H1 (cell line): Measurements from ENCODE around the gene BUD13. TPM values are rescaled to one million over a fixed set of nuclear protein-coding genes. Genes with fewer than 3 reads are reported as not detected.

Source experiments
- CTCF ChIA-PET: fragments of 300-600 bp; sonication (Branson Sonifier 250); formaldehyde crosslinking; loops from one replicate; lab custom pipeline; 2021; ENCODE audit not compliant: partially characterized antibody; lab: Charles Lee
- POLR2A ChIA-PET: fragments of 300-600 bp; sonication (Branson Sonifier 250); formaldehyde crosslinking; loops from one replicate; lab custom pipeline; 2021; ENCODE audit warnings: inconsistent platforms; ENCODE audit not compliant: partially characterized antibody; lab: Charles Lee
- DNase-seq, 2 experiments: peaks; one replicate each; pipeline versions ENCODE4 v3.0.0 to v3.0.0-alpha.2; 2010 to 2022; ENCODE audit warnings: low spot score in 2 of 2, low read depth in 1 of 2, mixed read lengths in 1 of 2
- FAIRE-seq: peaks from 2 replicates; lab custom pipeline; 2011; peaks lifted over from hg19 to GRCh38; lab: Jason Lieb, UNC
- H2AFZ ChIP-seq: 2 replicates; pipeline ENCODE4 v1.8.1; 2012; ENCODE audit warnings: low read length, inconsistent platforms
- H2AK5ac ChIP-seq: 2 replicates; pipeline ENCODE4 v1.6.1; 2013; ENCODE audit warnings: low read depth, low read length
- H2BK120ac ChIP-seq: replicated peaks from 2 replicates; pipeline ENCODE3; 2013; ENCODE audit warnings: low read depth, low read length, inconsistent platforms
- H2BK12ac ChIP-seq: 2 replicates; pipeline ENCODE4 v1.6.1; 2013; ENCODE audit warnings: low read depth, low read length
- H2BK15ac ChIP-seq: 2 replicates; pipeline ENCODE4 v1.6.1; 2013; ENCODE audit warnings: low read length
- H2BK20ac ChIP-seq: 2 replicates; pipeline ENCODE4 v1.6.1; 2013; ENCODE audit warnings: low read length
- H2BK5ac ChIP-seq: 2 replicates; pipeline ENCODE4 v1.6.1; 2013; ENCODE audit warnings: low read depth, low read length
- H3K14ac ChIP-seq: 2 replicates; pipeline ENCODE4 v1.6.1; 2013; ENCODE audit warnings: inconsistent platforms; ENCODE audit not compliant: insufficient read length
- H3K18ac ChIP-seq: 2 replicates; pipeline ENCODE4 v1.6.1; 2013; ENCODE audit warnings: low read length; ENCODE audit errors: extremely low read depth
- H3K23ac ChIP-seq: 2 replicates; pipeline ENCODE4 v1.6.1; 2013; ENCODE audit warnings: inconsistent platforms; ENCODE audit not compliant: insufficient read length
- H3K23me2 ChIP-seq: 2 replicates; pipeline ENCODE4 v1.6.1; 2013; ENCODE audit warnings: low read depth, low read length
- H3K27ac ChIP-seq: 2 replicates; pipeline ENCODE4 v1.6.1; 2011; ENCODE audit warnings: low read depth, low read length, inconsistent platforms
- H3K27me3 ChIP-seq, 4 experiments: replicated peaks in 1 of 4; 1 replicate in 1 of 4; 2 replicates in 3 of 4; pipeline versions ENCODE4 v1.6.1 to v1.8.1; 2011 to 2013; ENCODE audit warnings: low read length in 3 of 4, mild to moderate bottlenecking in 3 of 4, inconsistent platforms in 2 of 4, mixed read lengths in 2 of 4, moderate library complexity in 1 of 4; ENCODE audit not compliant: control insufficient read depth in 3 of 4, insufficient read depth in 3 of 4; ENCODE audit errors: extremely low read depth in 1 of 4
- H3K36me3 ChIP-seq, 4 experiments: 2 replicates each; pipeline versions ENCODE4 v1.6.1 to v1.8.1; 2011 to 2013; ENCODE audit warnings: mild to moderate bottlenecking in 4 of 4, low read length in 3 of 4, moderate library complexity in 2 of 4, control low read depth in 1 of 4, inconsistent platforms in 1 of 4; ENCODE audit not compliant: insufficient read depth in 4 of 4, control insufficient read depth in 2 of 4
- H3K4ac ChIP-seq: replicated peaks from 2 replicates; pipeline ENCODE3; 2013; ENCODE audit warnings: low read length, low read depth, mixed read lengths, inconsistent platforms; ENCODE audit not compliant: insufficient read length
- H3K4me1 ChIP-seq, 4 experiments: replicated peaks in 1 of 4; 1 replicate in 1 of 4; 2 replicates in 3 of 4; pipeline versions ENCODE4 v1.6.1 to v1.8.1; 2011 to 2013; ENCODE audit warnings: low read length in 3 of 4, inconsistent platforms in 2 of 4, mixed read lengths in 1 of 4; ENCODE audit not compliant: insufficient read depth in 4 of 4, control insufficient read depth in 3 of 4
- H3K4me2 ChIP-seq, 2 experiments: 2 replicates each; pipeline versions ENCODE4 v1.6.1 to v1.8.1; 2011 to 2013; ENCODE audit warnings: low read depth in 2 of 2, low read length in 2 of 2, control low read depth in 1 of 2, inconsistent platforms in 1 of 2, mild to moderate bottlenecking in 1 of 2; ENCODE audit not compliant: insufficient read depth in 1 of 2
- H3K4me3 ChIP-seq, 4 experiments: fragments of 200-600, 300-600 bp in 1 of 4; sonication (generic), shearing (Covaris generic), sonication (Bioruptor Twin) in 1 of 4; 2 replicates each; pipeline versions ENCODE4 v1.5.1 to v1.8.1; 2011 to 2016; ENCODE audit warnings: low read length in 4 of 4, low read depth in 3 of 4, control low read depth in 2 of 4, inconsistent platforms in 2 of 4, mild to moderate bottlenecking in 2 of 4, mixed read lengths in 1 of 4, moderate library complexity in 1 of 4; ENCODE audit not compliant: insufficient read depth in 2 of 4; ENCODE audit errors: extremely low read depth in 1 of 4
- H3K56ac ChIP-seq: replicated peaks from 2 replicates; pipeline ENCODE3; 2013; ENCODE audit warnings: low read depth, mild to moderate bottlenecking, mixed read lengths, low read length, inconsistent platforms; ENCODE audit not compliant: insufficient read length
- H3K79me1 ChIP-seq: 2 replicates; pipeline ENCODE4 v1.6.1; 2013; ENCODE audit warnings: low read depth, low read length, control low read depth
- H3K79me2 ChIP-seq, 2 experiments: 2 replicates each; pipeline versions ENCODE4 v1.6.1 to v1.8.1; 2012 to 2013; ENCODE audit warnings: low read length in 2 of 2, mild to moderate bottlenecking in 2 of 2, inconsistent platforms in 1 of 2; ENCODE audit not compliant: insufficient read depth in 2 of 2, control insufficient read depth in 1 of 2
- H3K9ac ChIP-seq, 4 experiments: replicated peaks in 1 of 4; 1 replicate in 1 of 4; 2 replicates in 3 of 4; pipeline versions ENCODE4 v1.6.1 to v1.8.1; 2011 to 2013; ENCODE audit warnings: low read depth in 3 of 4, low read length in 3 of 4, control low read depth in 2 of 4, mild to moderate bottlenecking in 2 of 4, moderate library complexity in 2 of 4, inconsistent platforms in 1 of 4; ENCODE audit errors: extremely low read depth in 1 of 4
- H3K9me3 ChIP-seq, 2 experiments: 2 replicates each; pipeline versions ENCODE4 v1.6.1 to v1.8.1; 2012 to 2013; ENCODE audit warnings: mild to moderate bottlenecking in 2 of 2, moderate library complexity in 2 of 2, control low read depth in 1 of 2, inconsistent platforms in 1 of 2, low read depth in 1 of 2, low read length in 1 of 2, mixed read lengths in 1 of 2; ENCODE audit not compliant: insufficient read depth in 2 of 2
- H4K20me1 ChIP-seq, 2 experiments: replicated peaks in 1 of 2; 2 replicates each; pipeline versions ENCODE3 to v1.8.1; 2011 to 2013; ENCODE audit warnings: inconsistent platforms in 2 of 2, low read length in 2 of 2, mild to moderate bottlenecking in 1 of 2; ENCODE audit not compliant: insufficient read depth in 2 of 2, control insufficient read depth in 1 of 2
- H4K5ac ChIP-seq: 2 replicates; pipeline ENCODE4 v1.6.1; 2013; ENCODE audit warnings: low read length, low read depth, mixed read lengths, inconsistent platforms; ENCODE audit not compliant: insufficient read length
- H4K8ac ChIP-seq: 2 replicates; pipeline ENCODE4 v1.8.0; 2013; ENCODE audit warnings: mild to moderate bottlenecking, moderate library complexity, low read length, inconsistent platforms; ENCODE audit not compliant: insufficient read depth; ENCODE audit errors: extremely low read depth
- H4K91ac ChIP-seq: replicated peaks from 2 replicates; pipeline ENCODE3; 2013; ENCODE audit warnings: low read length, mixed read lengths, inconsistent platforms; ENCODE audit not compliant: insufficient read length
- BACH1 ChIP-seq: IDR thresholded peaks from 2 replicates; pipeline ENCODE4 v1.6.1; 2012; ENCODE audit warnings: low read length, improper control_type of control experiment
- CREB1 ChIP-seq: IDR thresholded peaks from 2 replicates; pipeline ENCODE4 v1.6.1; 2012; ENCODE audit warnings: inconsistent platforms
- EP300 ChIP-seq, 2 experiments: IDR thresholded peaks; 1 replicate in 1 of 2; 2 replicates in 1 of 2; pipeline ENCODE4 v1.6.1; 2011 to 2012; ENCODE audit warnings: low read depth in 2 of 2, low read length in 2 of 2, mild to moderate bottlenecking in 2 of 2, borderline replicate concordance in 1 of 2, inconsistent platforms in 1 of 2, moderate library complexity in 1 of 2
- EZH2 ChIP-seq: fragments of 200-600 bp; sonication (generic); IDR thresholded peaks from 2 replicates; pipeline ENCODE4 v1.7.1; 2012; ENCODE audit warnings: low read depth, mild to moderate bottlenecking, moderate library complexity, low read length, inconsistent platforms; ENCODE audit not compliant: severe bottlenecking
- JUN ChIP-seq: IDR thresholded peaks from 2 replicates; pipeline ENCODE4 v1.6.1; 2011; ENCODE audit warnings: low read depth, mild to moderate bottlenecking, improper control_type of control experiment, low read length
- KDM5A ChIP-seq: fragments of 200-600 bp; IDR thresholded peaks from 2 replicates; pipeline ENCODE4 v1.7.1; 2012; ENCODE audit warnings: mild to moderate bottlenecking, low read length, inconsistent platforms, mixed read lengths
- SP4 ChIP-seq: IDR thresholded peaks from 2 replicates; pipeline ENCODE4 v1.6.1; 2012; ENCODE audit warnings: low read length, inconsistent platforms
- TBP ChIP-seq: IDR thresholded peaks from 2 replicates; pipeline ENCODE4 v1.6.1; 2011; ENCODE audit warnings: low read depth, low read length, improper control_type of control experiment
- TEAD4 ChIP-seq: IDR thresholded peaks from 2 replicates; pipeline ENCODE4 v1.6.1; 2012; ENCODE audit warnings: low read depth, low read length, inconsistent platforms, mixed read lengths
- USF2 ChIP-seq: IDR thresholded peaks from 2 replicates; pipeline ENCODE4 v1.6.1; 2011; ENCODE audit warnings: low read length, improper control_type of control experiment
- YY1 ChIP-seq: IDR thresholded peaks from 2 replicates; pipeline ENCODE4 v1.6.1; 2011; ENCODE audit warnings: low read depth, mild to moderate bottlenecking, low read length
- WGBS, 2 experiments: shearing (Covaris generic) in 1 of 2; methylation state at CpG; one replicate each; pipeline versions ENCODE4 v1.1.6 to v1.1.7; 2013 to 2015; ENCODE audit warnings: low lambda C conversion rate in 2 of 2, mixed read lengths in 2 of 2, inconsistent platforms in 1 of 2, low coverage in 1 of 2, missing lambda C conversion rate in 1 of 2; ENCODE audit not compliant: insufficient replicate concordance in 2 of 2, insufficient coverage in 1 of 2, insufficient read length in 1 of 2; ENCODE audit errors: extremely low coverage in 1 of 2, missing lambda C conversion rate in 1 of 2; 5-methylcytosine and 5-hydroxymethylcytosine counted together
- polyA plus RNA-seq, 7 experiments: library from polyadenylated mRNA; depleted of rRNA in 3 of 7; stranded (reverse) in 5 of 7; unstranded in 2 of 7; fragments of >200 nt in 5 of 7; fragments of 200-250 nt in 2 of 7; gene quantifications; 1 replicate in 5 of 7; 2 replicates in 1 of 7; 4 replicates in 1 of 7; pipeline versions ENCODE4 v1.2.1 to v1.2.3, GENCODE V29; 2011 to 2013; ENCODE audit warnings: missing spikeins in 2 of 7, mixed read lengths in 2 of 7
- total RNA-seq: library from RNA; stranded (reverse); fragmentation: NEBNext Ultra II Directional; extraction: Animal tissue kit (Norgen Biotek cat#: 25700); gene quantifications from 2 replicates; pipeline ENCODE4 v1.2.1, GENCODE V29; 2021
- TF ChIP-seq, protein P1 (sequence below): IDR thresholded peaks from 2 replicates; pipeline ENCODE4 v1.6.1; 2011; ENCODE audit warnings: low read depth, mild to moderate bottlenecking, low read length; ENCODE audit not compliant: insufficient read depth

Gene BUD13
- total and polyA plus RNA-seq, 2 of the 8 experiments (the other 6 are each of a cell fraction or from before 2014, with no cell fraction given): 24.8 to 27.2 TPM

- H2BK12ac ChIP-seq: peak overlapping the region; percentile 39; the same call in 1 of the 2 replicates
- no peak overlapping the region for H4K8ac ChIP-seq
- no peak overlapping the region for H4K91ac ChIP-seq
- H3K79me1 ChIP-seq: no peaks in the 10 kb centered on the region
- FAIRE-seq: no peak
- no peaks in the 10 kb centered on the region for H3K79me2 ChIP-seq
- 65% methylated on average over 34 of the region's 37 CpGs; no CpG with 5 or more reads in 1 of the 2 experiments for WGBS, 2 experiments
- H3K23me2 ChIP-seq: no peaks in the 10 kb centered on the region
- H3K27ac ChIP-seq: no peak overlapping the region
- H3K4ac ChIP-seq: no peak overlapping the region
- no peak overlapping the region for H3K9ac ChIP-seq
- no peak overlapping the region for H3K14ac ChIP-seq
- peak overlapping the region; percentile 25 to 45; a peak in 3 of 4 replicates for H3K4me2 ChIP-seq
- no peak overlapping the region for H3K56ac ChIP-seq
- H4K5ac ChIP-seq: no peak overlapping the region
- H2BK15ac ChIP-seq: no peak overlapping the region
- POLR2A ChIA-PET: no interaction called here
- H3K18ac ChIP-seq: peak overlapping the region; percentile 48
- peaks cover 0 to 25% (median 16%) of the 10 kb centered on the region in 4 experiments; a peak in 5 of 7 replicates for H3K27me3 ChIP-seq
- H2AK5ac ChIP-seq: peak overlapping the region; percentile 32; the same call in 1 of the 2 replicates
- H3K36me3 ChIP-seq: no peaks in the 10 kb centered on the region
- H3K4me3 ChIP-seq: peak overlapping the region in 1 of 4 experiments; percentile 39; a peak in 1 of 8 replicates
- DNase-seq: no peak
- H3K9me3 ChIP-seq: no peaks in the 10 kb centered on the region
- H3K23ac ChIP-seq: no peak overlapping the region
- CTCF ChIA-PET: interaction anchor here (2.1 to 19.2 kb wide), 3 partner anchors 8 to 24 kb away, joined by 6 to 334 read pairs (median 17); no protein-coding TSS in a partner anchor
- peaks cover 2 to 28% (median 19%) of the 10 kb centered on the region in 4 experiments for H3K4me1 ChIP-seq
- no peak overlapping the region; the same call in 1 of the 2 replicates for H2BK5ac ChIP-seq
- no peak overlapping the region for H2BK120ac ChIP-seq
- H2BK20ac ChIP-seq: no peak overlapping the region
- H4K20me1 ChIP-seq: no peaks in the 10 kb centered on the region
- H2AFZ ChIP-seq: no peak overlapping the region; the same call in 1 of the 2 replicates
- TF ChIP-seq TEAD4 (no peak), EP300 (IDR thresholded peaks at IDR 0.05; ENCODE audit: borderline replicate concordance in 1 of 2, low read depth in 2 of 2, low read length in 2 of 2) (no peak), EZH2 (no peak), YY1 (no peak), TBP (no peak), CREB1 (no peak), USF2 (no peak), BACH1 (no peak), SP4 (no peak), KDM5A (no peak), JUN (no peak)
- TF ChIP-seq, protein P1, sequence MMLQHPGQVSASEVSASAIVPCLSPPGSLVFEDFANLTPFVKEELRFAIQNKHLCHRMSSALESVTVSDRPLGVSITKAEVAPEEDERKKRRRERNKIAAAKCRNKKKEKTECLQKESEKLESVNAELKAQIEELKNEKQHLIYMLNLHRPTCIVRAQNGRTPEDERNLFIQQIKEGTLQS: no peak
These were observed 65.6 kb downstream of the BUD13 start for GRCh38 chr11:116707161-116707629.
